ENCODE measurements around the gene TAL2.

GRCh38 chr9:105667867-105668266 lies 5.6 kb downstream of the TAL2 start:
- TF ChIP-seq, protein P1, sequence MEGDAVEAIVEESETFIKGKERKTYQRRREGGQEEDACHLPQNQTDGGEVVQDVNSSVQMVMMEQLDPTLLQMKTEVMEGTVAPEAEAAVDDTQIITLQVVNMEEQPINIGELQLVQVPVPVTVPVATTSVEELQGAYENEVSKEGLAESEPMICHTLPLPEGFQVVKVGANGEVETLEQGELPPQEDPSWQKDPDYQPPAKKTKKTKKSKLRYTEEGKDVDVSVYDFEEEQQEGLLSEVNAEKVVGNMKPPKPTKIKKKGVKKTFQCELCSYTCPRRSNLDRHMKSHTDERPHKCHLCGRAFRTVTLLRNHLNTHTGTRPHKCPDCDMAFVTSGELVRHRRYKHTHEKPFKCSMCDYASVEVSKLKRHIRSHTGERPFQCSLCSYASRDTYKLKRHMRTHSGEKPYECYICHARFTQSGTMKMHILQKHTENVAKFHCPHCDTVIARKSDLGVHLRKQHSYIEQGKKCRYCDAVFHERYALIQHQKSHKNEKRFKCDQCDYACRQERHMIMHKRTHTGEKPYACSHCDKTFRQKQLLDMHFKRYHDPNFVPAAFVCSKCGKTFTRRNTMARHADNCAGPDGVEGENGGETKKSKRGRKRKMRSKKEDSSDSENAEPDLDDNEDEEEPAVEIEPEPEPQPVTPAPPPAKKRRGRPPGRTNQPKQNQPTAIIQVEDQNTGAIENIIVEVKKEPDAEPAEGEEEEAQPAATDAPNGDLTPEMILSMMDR (IDR thresholded peaks at IDR 0.05; ENCODE audit: borderline replicate concordance, extremely low read depth, low read length, poor library complexity, severe bottlenecking): no peak
- TF ChIP-seq EZH2 (IDR thresholded peaks at IDR 0.05; ENCODE audit: borderline replicate concordance, low read depth, low read length, severe bottlenecking): no peak
